Endothelial cell of umbilical vein (primary cell): ENCODE results near the gene AASDH. TPM values are rescaled to one million over a fixed set of nuclear protein-coding genes. Genes with fewer than 3 reads are reported as not detected.

Source experiments
- BruUV-seq: library from RNA; stranded (reverse); fragments of 400-500 nt; replicated peaks from 2 replicates; lab custom pipeline; 2021; lab: Mats Ljungman, UMichigan
- CTCF ChIA-PET: fragments of 300-600, 350-600 bp; sonication (Branson Sonifier 250); formaldehyde crosslinking; loops from one replicate; lab custom pipeline; 2021; ENCODE audit warnings: antibody characterized with exemption, inconsistent platforms; lab: Charles Lee
- POLR2A ChIA-PET: fragments of 300-600, 350-600 bp; sonication (Branson Sonifier 250); formaldehyde crosslinking; loops from one replicate; lab custom pipeline; 2021; ENCODE audit warnings: antibody characterized with exemption, inconsistent platforms; lab: Charles Lee
- DNase-seq: peaks from one replicate; pipeline ENCODE4 v3.0.0-alpha.2; 2011; ENCODE audit warnings: low read depth, low spot score
- FAIRE-seq: peaks from 2 replicates; lab custom pipeline; 2011; peaks lifted over from hg19 to GRCh38; lab: Jason Lieb, UNC
- H2AFZ ChIP-seq: 2 replicates; pipeline ENCODE4 v1.6.0; 2012; ENCODE audit warnings: low read depth, low read length, control low read depth, inconsistent platforms
- H3K27ac ChIP-seq: 2 replicates; pipeline ENCODE4 v1.5.1; 2011; ENCODE audit warnings: low read depth, mild to moderate bottlenecking, control low read depth, low read length, moderate library complexity; ENCODE audit not compliant: insufficient read depth
- H3K27me3 ChIP-seq, 2 experiments: 2 replicates each; pipeline versions ENCODE4 v1.6.0 to v1.6.1; 2011; ENCODE audit warnings: low read length in 2 of 2, mixed read lengths in 1 of 2; ENCODE audit not compliant: control insufficient read depth in 2 of 2, insufficient read depth in 2 of 2
- H3K36me3 ChIP-seq, 2 experiments: 2 replicates in 1 of 2; 3 replicates in 1 of 2; pipeline ENCODE4 v1.5.1; 2011; ENCODE audit warnings: low read length in 2 of 2, mild to moderate bottlenecking in 1 of 2, moderate library complexity in 1 of 2; ENCODE audit not compliant: control insufficient read depth in 2 of 2, insufficient read depth in 2 of 2; ENCODE audit errors: extremely low read depth in 1 of 2
- H3K4me1 ChIP-seq: 3 replicates; pipeline ENCODE4 v1.5.1; 2011; ENCODE audit warnings: mild to moderate bottlenecking, low read length; ENCODE audit not compliant: control insufficient read depth, insufficient read depth; ENCODE audit errors: extremely low read depth
- H3K4me2 ChIP-seq: 2 replicates; pipeline ENCODE4 v1.6.1; 2011; ENCODE audit warnings: low read length, control low read depth, mixed read lengths; ENCODE audit not compliant: insufficient read depth
- H3K4me3 ChIP-seq, 3 experiments: fragments of 200-600 bp in 1 of 3; sonication (generic), shearing (Covaris generic) in 1 of 3; replicated peaks in 1 of 3; 2 replicates each; pipeline ENCODE4 v1.5.1; 2011 to 2016; ENCODE audit warnings: control low read depth in 3 of 3, low read length in 3 of 3, mild to moderate bottlenecking in 2 of 3, inconsistent platforms in 1 of 3, low read depth in 1 of 3, moderate library complexity in 1 of 3; ENCODE audit not compliant: insufficient read depth in 1 of 3
- H3K79me2 ChIP-seq: 2 replicates; pipeline ENCODE4 v1.6.0; 2012; ENCODE audit warnings: low read length, inconsistent platforms; ENCODE audit not compliant: control insufficient read depth, insufficient read depth
- H3K9ac ChIP-seq: replicated peaks from 2 replicates; pipeline ENCODE3; 2011; ENCODE audit warnings: low read length, control low read depth; ENCODE audit not compliant: insufficient read depth; ENCODE audit errors: extremely low read depth
- H3K9me1 ChIP-seq: replicated peaks from 3 replicates; pipeline ENCODE4 v1.6.0; 2011; ENCODE audit warnings: mild to moderate bottlenecking, low read length; ENCODE audit not compliant: control insufficient read depth, insufficient read depth; ENCODE audit errors: extremely low read depth
- H3K9me3 ChIP-seq: replicated peaks from 2 replicates; pipeline ENCODE4 v1.5.1; 2012; ENCODE audit warnings: low read length, inconsistent platforms; ENCODE audit not compliant: control insufficient read depth, insufficient read depth
- H4K20me1 ChIP-seq: replicated peaks from 2 replicates; pipeline ENCODE3; 2011; ENCODE audit warnings: mild to moderate bottlenecking, low read length; ENCODE audit not compliant: control insufficient read depth, insufficient read depth; ENCODE audit errors: extremely low read depth
- CTCF ChIP-seq, 2 donors: IDR thresholded peaks; 1 replicate in 1 of 2; 2 replicates in 1 of 2; pipeline ENCODE4 v1.5.1; 2011; ENCODE audit warnings: low read length in 2 of 2, mild to moderate bottlenecking in 2 of 2, moderate library complexity in 2 of 2, control low read depth in 1 of 2, inconsistent platforms in 1 of 2, low read depth in 1 of 2; ENCODE audit not compliant: insufficient read depth in 1 of 2; ENCODE audit errors: extremely low read depth in 1 of 2
- EZH2 ChIP-seq: IDR thresholded peaks from 2 replicates; pipeline ENCODE4 v1.6.1; 2012; ENCODE audit warnings: borderline replicate concordance, low read depth, mild to moderate bottlenecking, moderate library complexity, low read length, inconsistent platforms; ENCODE audit not compliant: severe bottlenecking
- FOS ChIP-seq: IDR thresholded peaks from 2 replicates; pipeline ENCODE4 v1.6.1; 2011; ENCODE audit warnings: mild to moderate bottlenecking, low read length, moderate library complexity, borderline replicate concordance; ENCODE audit not compliant: insufficient read depth
- GATA2 ChIP-seq: IDR thresholded peaks from 2 replicates; pipeline ENCODE4 v1.7.0; 2011; ENCODE audit warnings: low read depth, mild to moderate bottlenecking, moderate library complexity, mixed read lengths, low read length; ENCODE audit not compliant: insufficient read length, insufficient read depth
- JUN ChIP-seq: IDR thresholded peaks from 2 replicates; pipeline ENCODE4 v1.6.1; 2011; ENCODE audit warnings: borderline replicate concordance, low read depth; ENCODE audit not compliant: insufficient read length, insufficient read depth
- MAX ChIP-seq: IDR thresholded peaks from 2 replicates; pipeline ENCODE4 v1.6.1; 2011; ENCODE audit not compliant: insufficient read depth, insufficient read length
- MYC ChIP-seq: IDR thresholded peaks from one replicate; pipeline ENCODE4 v1.6.1; 2011; ENCODE audit warnings: mild to moderate bottlenecking, low read depth, low read length
- POLR2A ChIP-seq: IDR thresholded peaks from 2 replicates; pipeline ENCODE4 v1.6.1; 2012; ENCODE audit warnings: low read depth, mild to moderate bottlenecking, control low read depth, low read length
- POLR2AphosphoS5 ChIP-seq: IDR thresholded peaks from 2 replicates; pipeline ENCODE4 v1.6.1; 2012; ENCODE audit warnings: low read depth, mild to moderate bottlenecking, control low read depth, low read length, moderate library complexity; ENCODE audit not compliant: insufficient read depth
- dilution Hi-C: fragments of 300-500 bp; cut with MboI; formaldehyde crosslinking; loops from one replicate; pipeline ENCODE4 v1.15.0; 2019; ENCODE audit warnings: low sequenced_read_pairs; ENCODE audit not compliant: extremely low pct_ligation_motif_present
- intact Hi-C: fragments of 100-400 bp; cut with micrococcal nuclease; formaldehyde crosslinking; loops from one replicate; pipeline ENCODE4 v1.10.0; 2022
- polyA plus RNA-seq, 4 experiments: library from polyadenylated mRNA; depleted of rRNA in 3 of 4; stranded (reverse) in 3 of 4; unstranded in 1 of 4; fragments of >200 nt; gene quantifications; 2 replicates each; pipeline versions ENCODE4 v1.2.1 to v1.2.3, GENCODE V29; 2011 to 2012; ENCODE audit warnings: missing spikeins in 1 of 4
- total RNA-seq: library from RNA; stranded (reverse); gene quantifications from 2 replicates; pipeline ENCODE4 v1.2.3, GENCODE V29; 2021

Gene AASDH
- total and polyA plus RNA-seq, 2 donors (not counting 3 experiments of a cell fraction or from before 2014, with no cell fraction given): 4.2 to 9.5 TPM

GRCh38 chr4:56410247-56411062 lies 23.2 kb upstream of the AASDH start:
- peak; percentile 99 for DNase-seq
- dilution Hi-C loops: no loop called here
- intact Hi-C loops: loop anchor here (1.0 kb wide), 5 partner anchors 23 to 461 kb away; partner anchors contain the start of genes AASDH, ARL9 and PAICS
- H2AFZ ChIP-seq: no peak overlapping the region
- TF ChIP-seq CTCF (IDR thresholded peaks at IDR 0.05; ENCODE audit: extremely low read depth in 1 of 2, insufficient read depth in 1 of 2, low read depth in 1 of 2, low read length in 2 of 2) (no peak), POLR2A (no peak), FOS (peak; percentile 66), GATA2 (no peak), MAX (no peak), POLR2AphosphoS5 (peak; percentile 36), MYC (no peak), EZH2 (no peak), JUN (peak; percentile 96)
- peak overlapping the region; percentile 97 for H3K27ac ChIP-seq
- BruUV-seq: TSS peak; percentile 82
- H3K9ac ChIP-seq: peak overlapping the region; percentile 94
- ChIA-PET POLR2A (interaction anchor here (1.0 to 1.6 kb wide), 4 partner anchors 12 to 463 kb away, joined by 3 to 13 read pairs (median 4); partner anchors contain the start of genes AASDH, PAICS and PPAT), CTCF (interaction anchor here (0.7 to 2.8 kb wide), 11 partner anchors 11 to 462 kb away, joined by 3 to 22 read pairs (median 3); partner anchors contain the start of genes CEP135, PAICS and PPAT)
- peaks cover 59% of the 10 kb centered on the region for H3K79me2 ChIP-seq
- no peaks in the 10 kb centered on the region for H3K27me3 ChIP-seq
- peak; percentile 91 for FAIRE-seq
- H4K20me1 ChIP-seq: no peaks in the 10 kb centered on the region
- H3K9me3 ChIP-seq: no peaks in the 10 kb centered on the region
- H3K4me3 ChIP-seq: peak overlapping the region; percentile 20 to 76 (median 26)
- no peaks in the 10 kb centered on the region for H3K9me1 ChIP-seq
- peaks cover 29% of the 10 kb centered on the region for H3K4me1 ChIP-seq
- H3K36me3 ChIP-seq: no peaks in the 10 kb centered on the region
- peak overlapping the region; percentile 99 for H3K4me2 ChIP-seq
